OCI-LY7 (cell line): ENCODE measurements around the gene FBXO27.

ENCODE experiments used
- EZH2phosphoT487 ChIP-seq: fragments of 200-600 bp; sonication (generic); IDR thresholded peaks from 2 replicates; pipeline ENCODE4 v1.6.1; 2018; ENCODE audit warnings: low read depth, borderline replicate concordance, mild to moderate bottlenecking, mixed run types, antibody characterized with exemption, low read length, moderate library complexity, mixed read lengths
- TF ChIP-seq, protein P1 (sequence below): fragments of 200-600 bp; sonication (generic); conservative IDR thresholded peaks from 2 replicates; pipeline ENCODE4 v1.5.1; 2014; ENCODE audit warnings: mild to moderate bottlenecking, antibody characterized with exemption, low read length, moderate library complexity, mixed read lengths

DNA sequence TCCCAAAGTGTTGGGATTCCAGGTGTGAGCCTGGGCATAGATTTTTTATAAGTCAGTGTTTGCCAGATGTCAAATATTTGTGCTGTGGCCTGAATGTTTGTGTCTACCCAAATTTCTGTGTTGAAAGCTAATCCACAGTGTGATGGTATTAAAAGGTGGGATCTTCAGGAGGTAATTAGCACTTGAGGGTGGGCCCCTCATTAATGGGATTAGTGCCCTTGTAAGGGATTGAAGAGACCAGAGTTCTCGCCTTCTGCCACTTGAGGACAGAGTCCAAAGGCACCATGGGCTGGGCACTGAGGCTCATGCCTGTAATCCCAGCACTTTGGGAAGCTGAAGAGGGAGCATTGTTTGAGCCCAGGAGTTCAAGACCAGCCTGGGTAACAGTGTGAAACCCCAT, 47.1 kb downstream of the FBXO27 start:
- TF ChIP-seq, protein P1, sequence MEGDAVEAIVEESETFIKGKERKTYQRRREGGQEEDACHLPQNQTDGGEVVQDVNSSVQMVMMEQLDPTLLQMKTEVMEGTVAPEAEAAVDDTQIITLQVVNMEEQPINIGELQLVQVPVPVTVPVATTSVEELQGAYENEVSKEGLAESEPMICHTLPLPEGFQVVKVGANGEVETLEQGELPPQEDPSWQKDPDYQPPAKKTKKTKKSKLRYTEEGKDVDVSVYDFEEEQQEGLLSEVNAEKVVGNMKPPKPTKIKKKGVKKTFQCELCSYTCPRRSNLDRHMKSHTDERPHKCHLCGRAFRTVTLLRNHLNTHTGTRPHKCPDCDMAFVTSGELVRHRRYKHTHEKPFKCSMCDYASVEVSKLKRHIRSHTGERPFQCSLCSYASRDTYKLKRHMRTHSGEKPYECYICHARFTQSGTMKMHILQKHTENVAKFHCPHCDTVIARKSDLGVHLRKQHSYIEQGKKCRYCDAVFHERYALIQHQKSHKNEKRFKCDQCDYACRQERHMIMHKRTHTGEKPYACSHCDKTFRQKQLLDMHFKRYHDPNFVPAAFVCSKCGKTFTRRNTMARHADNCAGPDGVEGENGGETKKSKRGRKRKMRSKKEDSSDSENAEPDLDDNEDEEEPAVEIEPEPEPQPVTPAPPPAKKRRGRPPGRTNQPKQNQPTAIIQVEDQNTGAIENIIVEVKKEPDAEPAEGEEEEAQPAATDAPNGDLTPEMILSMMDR = no peak
- TF ChIP-seq EZH2phosphoT487 = no peak
